Testis (tissue), 2 donors: Measurements from ENCODE around the gene HYDIN.

Source experiments
- POLR2A ChIP-seq: fragments of 450-650 bp; IDR thresholded peaks from one replicate; pipeline ENCODE4 v1.6.1; 2017; ENCODE audit warnings: antibody characterized with exemption, mild to moderate bottlenecking, moderate library complexity
- TF ChIP-seq, protein P1 (sequence below), 3 experiments: fragments of 450-650 bp in 2 of 3; fragments of 200-600 bp in 1 of 3; sonication (generic) in 1 of 3; IDR thresholded peaks; one replicate each; pipeline ENCODE4 v1.5.1; 2016 to 2019; ENCODE audit warnings: antibody characterized with exemption in 3 of 3, mild to moderate bottlenecking in 2 of 3, moderate library complexity in 1 of 3

DNA sequence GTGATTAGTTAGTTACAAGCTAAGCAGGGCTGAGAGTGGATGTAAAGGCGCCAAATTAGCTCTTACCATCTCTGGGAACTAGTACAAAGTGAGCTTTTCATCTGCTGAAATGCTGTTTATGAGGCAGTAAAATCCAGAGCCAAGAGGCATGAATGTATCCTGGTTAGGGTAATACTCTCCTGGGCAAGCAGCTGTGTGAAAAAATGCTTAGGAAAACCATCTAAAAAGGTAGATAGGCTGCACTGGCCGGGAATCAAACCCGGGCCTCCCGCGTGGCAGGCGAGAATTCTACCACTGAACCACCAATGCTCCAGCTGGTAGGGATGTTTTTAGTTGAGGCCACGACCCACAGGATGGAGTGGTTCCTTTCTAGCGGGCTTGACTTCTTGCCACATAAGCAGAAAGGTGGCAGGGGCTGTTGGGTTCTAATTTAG is 452.5 kb downstream of the HYDIN start:
- TF ChIP-seq, protein P1, sequence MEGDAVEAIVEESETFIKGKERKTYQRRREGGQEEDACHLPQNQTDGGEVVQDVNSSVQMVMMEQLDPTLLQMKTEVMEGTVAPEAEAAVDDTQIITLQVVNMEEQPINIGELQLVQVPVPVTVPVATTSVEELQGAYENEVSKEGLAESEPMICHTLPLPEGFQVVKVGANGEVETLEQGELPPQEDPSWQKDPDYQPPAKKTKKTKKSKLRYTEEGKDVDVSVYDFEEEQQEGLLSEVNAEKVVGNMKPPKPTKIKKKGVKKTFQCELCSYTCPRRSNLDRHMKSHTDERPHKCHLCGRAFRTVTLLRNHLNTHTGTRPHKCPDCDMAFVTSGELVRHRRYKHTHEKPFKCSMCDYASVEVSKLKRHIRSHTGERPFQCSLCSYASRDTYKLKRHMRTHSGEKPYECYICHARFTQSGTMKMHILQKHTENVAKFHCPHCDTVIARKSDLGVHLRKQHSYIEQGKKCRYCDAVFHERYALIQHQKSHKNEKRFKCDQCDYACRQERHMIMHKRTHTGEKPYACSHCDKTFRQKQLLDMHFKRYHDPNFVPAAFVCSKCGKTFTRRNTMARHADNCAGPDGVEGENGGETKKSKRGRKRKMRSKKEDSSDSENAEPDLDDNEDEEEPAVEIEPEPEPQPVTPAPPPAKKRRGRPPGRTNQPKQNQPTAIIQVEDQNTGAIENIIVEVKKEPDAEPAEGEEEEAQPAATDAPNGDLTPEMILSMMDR (IDR thresholded peaks at IDR 0.05): no peak
- no peak for TF ChIP-seq POLR2A
